OCI-LY3 (cell line): ENCODE results near the gene THPO.

Source experiments
- H2AFZ ChIP-seq: fragments of 200-600, 300-600 bp; shearing (Covaris generic); 2 replicates; pipeline ENCODE4 v1.6.0; 2014; ENCODE audit warnings: antibody characterized with exemption, low read depth, low read length
- H3K27ac ChIP-seq: fragments of 200-600, 300-600 bp; sonication (generic); 2 replicates; pipeline ENCODE4 v1.5.1; 2014; ENCODE audit warnings: mild to moderate bottlenecking, low read length, moderate library complexity, mixed read lengths
- H3K27me3 ChIP-seq: fragments of 200-600, 300-600 bp; sonication (generic); 2 replicates; pipeline ENCODE4 v1.6.1; 2014; ENCODE audit warnings: low read depth, low read length, mixed read lengths
- H3K36me3 ChIP-seq: fragments of 200-600, 300-600 bp; sonication (generic); replicated peaks from 2 replicates; pipeline ENCODE3; 2014; ENCODE audit warnings: low read depth, low read length, mixed read lengths
- H3K4me1 ChIP-seq: fragments of 300-600, 200-600 bp; sonication (generic); 2 replicates; pipeline ENCODE4 v1.6.1; 2014; ENCODE audit warnings: low read length, mixed read lengths
- H3K4me2 ChIP-seq: fragments of 200-600, 300-600 bp; sonication (generic); 2 replicates; pipeline ENCODE4 v1.6.1; 2014; ENCODE audit warnings: low read length, mixed read lengths
- H3K4me3 ChIP-seq: fragments of 300-600, 200-600 bp; sonication (generic); 2 replicates; pipeline ENCODE4 v1.5.1; 2014; ENCODE audit warnings: antibody characterized with exemption, mild to moderate bottlenecking, low read length, moderate library complexity
- H3K79me2 ChIP-seq: fragments of 300-600, 200-600 bp; shearing (Covaris generic); 2 replicates; pipeline ENCODE4 v1.6.1; 2014; ENCODE audit warnings: mild to moderate bottlenecking, low read length, mixed read lengths
- H3K9ac ChIP-seq: fragments of 300-600, 200-600 bp; shearing (Covaris generic); 2 replicates; pipeline ENCODE4 v1.6.0; 2014; ENCODE audit warnings: mild to moderate bottlenecking, low read length, moderate library complexity
- H3K9me3 ChIP-seq: fragments of 200-600, 300-600 bp; shearing (Covaris generic); 2 replicates; pipeline ENCODE4 v1.6.1; 2014; ENCODE audit warnings: low read length, mixed read lengths; ENCODE audit not compliant: insufficient read depth
- H4K20me1 ChIP-seq: fragments of 200-600, 300-600 bp; sonication (generic); 2 replicates; pipeline ENCODE4 v1.6.1; 2016; ENCODE audit warnings: low read length, mixed read lengths; ENCODE audit not compliant: insufficient read depth
- CTCF ChIP-seq: fragments of 200-600, 300-600 bp; sonication (generic); IDR thresholded peaks from 2 replicates; pipeline ENCODE4 v1.5.1; 2014; ENCODE audit warnings: antibody characterized with exemption, low read length, low read depth
- EZH2phosphoT487 ChIP-seq: fragments of 200-600 bp; shearing (Covaris generic); IDR thresholded peaks from 2 replicates; pipeline ENCODE4 v1.6.1; 2018; ENCODE audit warnings: antibody characterized with exemption, mixed run types, low read depth

THPO gene

GRCh38 chr3:184361932-184362667, 15.9 kb downstream of the THPO start:
- Histone ChIP-seq H3K79me2 (peaks cover 46% of the 10 kb centered on the region), H3K9ac (peak overlapping the region; percentile 89)

GRCh38 chr3:184361532-184361931, 16.5 kb downstream of the THPO start, which contains the start of the genes CLCN2 and POLR2H:
Gene CLCN2 (minus strand): TSS chr3:184361605. CDS start chr3:184361479, 126 bp downstream.
Gene POLR2H (plus strand): TSS chr3:184361710. CDS start chr3:184363493, 1,783 bp downstream.
- H3K27me3 ChIP-seq: no peaks in the 10 kb centered on the region
- TF ChIP-seq EZH2phosphoT487 (no peak), CTCF (no peak)
- H3K4me3 ChIP-seq: peak within 1 kb of the TSS; percentile 86
- peaks cover 16% of the 10 kb centered on the region for H3K4me1 ChIP-seq
- peak within 1 kb of the TSS; percentile 66 for H2AFZ ChIP-seq
- peaks cover 14% of the 10 kb centered on the region for H3K36me3 ChIP-seq
- peak within 1 kb of the TSS; percentile 94 for H3K4me2 ChIP-seq
- H4K20me1 ChIP-seq: 0 out of 2 replicates have a peak, but pooled peaks cover 4% of the 10 kb centered on the region
- peak within 1 kb of the TSS; percentile 89 for H3K9ac ChIP-seq
- no peaks in the 10 kb centered on the region for H3K9me3 ChIP-seq
- peak within 1 kb of the TSS; percentile 89 for H3K27ac ChIP-seq
- H3K79me2 ChIP-seq: peaks cover 46% of the 10 kb centered on the region

More at GRCh38 chr3:184361932-184362667, 15.9 kb downstream of the THPO start:
- Histone ChIP-seq H2AFZ (no peak overlapping the region; the same call in 1 of the 2 replicates), H3K4me1 (peaks cover 16% of the 10 kb centered on the region), H3K36me3 (peaks cover 17% of the 10 kb centered on the region), H3K4me3 (peak overlapping the region; percentile 86), H3K4me2 (peak overlapping the region; percentile 94), H3K9me3 (no peaks in the 10 kb centered on the region), H4K20me1 (0 out of 2 replicates have a peak, but pooled peaks cover 4% of the 10 kb centered on the region), H3K27me3 (no peaks in the 10 kb centered on the region), H3K27ac (peak overlapping the region; percentile 89)
- TF ChIP-seq CTCF (no peak), EZH2phosphoT487 (no peak)

- H4K20me1 ChIP-seq: 0 out of 2 replicates have a peak, but pooled peaks cover 4% of the 10 kb centered on the region
- TF ChIP-seq EZH2phosphoT487 (no peak), CTCF (no peak)
- no peaks in the 10 kb centered on the region for H3K27me3 ChIP-seq
- H3K36me3 ChIP-seq: peaks cover 13% of the 10 kb centered on the region
- H3K79me2 ChIP-seq: peaks cover 46% of the 10 kb centered on the region
- peak overlapping the region; percentile 94 for H3K4me2 ChIP-seq
- H3K27ac ChIP-seq: no peak overlapping the region
- H3K9ac ChIP-seq: peak overlapping the region; percentile 89
- no peaks in the 10 kb centered on the region for H3K9me3 ChIP-seq
- H3K4me1 ChIP-seq: peaks cover 16% of the 10 kb centered on the region
- H2AFZ ChIP-seq: peak overlapping the region; percentile 66
- H3K4me3 ChIP-seq: peak overlapping the region; percentile 86
Observed at GRCh38 chr3:184360929-184361531, 17.0 kb downstream of the THPO start.
